ENCODE measurements around the gene APH1A.

DNA sequence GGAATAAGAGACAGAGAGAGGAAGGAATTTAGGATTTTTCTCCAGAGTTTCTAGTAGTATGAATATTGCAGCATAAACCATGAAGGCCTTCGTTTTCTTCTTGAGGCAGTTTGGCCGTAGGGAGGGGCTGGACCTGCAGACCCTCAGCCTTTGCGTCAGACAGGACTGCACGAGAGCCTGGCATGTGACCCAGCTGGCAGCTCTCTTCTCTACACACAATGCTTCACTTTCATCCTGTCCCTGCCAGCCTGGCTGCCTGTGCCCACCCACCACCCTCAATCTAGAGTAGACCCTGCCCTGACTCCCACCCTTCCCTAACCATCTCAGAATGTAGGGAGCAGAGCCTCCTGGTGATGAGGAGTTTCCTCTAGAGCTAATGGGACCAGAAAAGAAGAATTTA is 9.6 kb downstream of the APH1A start:
- TF ChIP-seq CTCF (IDR thresholded peaks at IDR 0.05) = no peak
- TF ChIP-seq POLR2A (IDR thresholded peaks at IDR 0.05) = no peak

Data from thyroid gland (tissue), 4 donors.